ENCODE measurements around the gene MAST4.

Gene MAST4

DNA sequence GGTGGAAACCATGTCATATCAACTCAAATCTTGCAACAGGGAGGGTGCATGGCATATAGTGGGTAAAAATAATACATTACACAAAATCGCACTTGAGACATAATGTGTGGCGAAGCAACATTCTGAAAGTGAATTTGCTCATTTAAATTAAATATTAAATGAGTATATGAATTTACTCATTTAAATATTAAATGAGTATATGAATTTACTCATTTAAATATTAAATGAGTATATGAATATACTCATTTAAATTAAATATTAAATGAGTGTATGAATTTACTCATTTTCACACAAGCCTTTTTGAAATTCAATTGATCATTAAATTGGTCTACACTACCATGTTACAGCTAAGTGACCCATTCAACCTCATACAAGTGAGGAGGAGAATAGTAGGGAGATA is 10.5 kb downstream of the MAST4 start:
- no peak for FAIRE-seq

DNA sequence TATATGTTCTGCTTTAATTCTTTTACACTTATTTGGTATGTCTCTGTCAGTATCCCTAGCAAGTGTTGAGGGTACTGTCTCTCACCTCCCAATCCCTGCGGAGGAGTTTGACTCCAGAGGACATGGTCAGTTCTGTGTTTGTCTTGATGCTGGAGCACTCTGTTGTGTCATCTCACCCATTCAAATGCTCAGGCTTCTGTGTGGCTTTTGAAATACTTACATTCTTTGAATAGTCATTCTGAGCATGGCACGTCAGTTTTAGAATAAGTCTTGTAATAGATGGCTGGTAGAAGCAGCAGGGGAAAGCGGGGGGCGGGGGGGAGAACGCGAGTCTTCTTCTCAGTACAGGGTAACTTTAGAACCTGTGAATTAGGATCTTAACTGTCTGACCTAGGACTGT is 12.3 kb downstream of the MAST4 start:
- FAIRE-seq, result no peak

- no peak for FAIRE-seq
Observed at GRCh38 chr5:66609615-66610014, 13.4 kb downstream of the MAST4 start.

DNA sequence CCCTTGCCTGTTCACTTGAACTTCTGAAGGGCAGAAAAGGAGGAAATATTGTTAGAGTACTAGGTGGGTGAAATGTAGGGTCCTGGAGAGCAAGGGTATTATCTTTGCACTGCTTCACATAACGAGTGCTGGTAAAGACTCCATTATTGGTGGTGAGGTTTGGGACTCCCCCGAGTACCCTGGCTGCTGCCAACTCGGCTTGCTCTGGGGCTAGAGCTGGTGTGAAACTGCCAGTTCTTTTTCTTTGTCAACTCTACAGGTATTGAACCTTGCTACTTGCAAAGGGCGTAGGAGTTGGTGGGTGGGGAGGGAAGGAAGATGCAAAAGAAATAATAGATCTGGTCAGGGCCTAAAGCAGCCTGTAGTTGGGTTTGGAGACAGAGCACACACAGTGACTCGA is 16.0 kb downstream of the MAST4 start:
- FAIRE-seq, result no peak

DNA sequence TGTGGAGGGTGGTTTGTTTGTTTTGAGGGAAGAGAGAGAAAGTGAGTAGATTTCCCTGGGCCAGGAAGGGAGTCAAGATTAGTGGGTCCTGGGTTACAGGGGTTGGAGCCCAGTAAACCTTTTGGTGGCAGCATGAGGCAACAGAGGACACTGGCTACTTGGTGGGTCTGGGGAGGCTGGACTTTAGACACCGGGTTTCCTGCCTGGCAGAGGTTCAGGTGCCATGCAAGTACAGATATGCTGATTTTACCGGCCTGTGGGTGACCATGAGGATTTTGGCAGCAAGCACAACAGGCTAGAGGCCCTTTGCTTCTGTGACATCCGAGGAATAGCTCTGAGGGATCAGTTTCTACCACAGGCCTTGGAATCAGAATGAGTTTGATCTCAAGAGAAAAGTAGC is 18.9 kb downstream of the MAST4 start:
- no peak for FAIRE-seq

GRCh38 chr5:66615894-66616293 is 19.7 kb downstream of the MAST4 start:
- no peak for FAIRE-seq

- FAIRE-seq, result no peak
Observed at GRCh38 chr5:66616520-66617225, 20.5 kb downstream of the MAST4 start.

DNA sequence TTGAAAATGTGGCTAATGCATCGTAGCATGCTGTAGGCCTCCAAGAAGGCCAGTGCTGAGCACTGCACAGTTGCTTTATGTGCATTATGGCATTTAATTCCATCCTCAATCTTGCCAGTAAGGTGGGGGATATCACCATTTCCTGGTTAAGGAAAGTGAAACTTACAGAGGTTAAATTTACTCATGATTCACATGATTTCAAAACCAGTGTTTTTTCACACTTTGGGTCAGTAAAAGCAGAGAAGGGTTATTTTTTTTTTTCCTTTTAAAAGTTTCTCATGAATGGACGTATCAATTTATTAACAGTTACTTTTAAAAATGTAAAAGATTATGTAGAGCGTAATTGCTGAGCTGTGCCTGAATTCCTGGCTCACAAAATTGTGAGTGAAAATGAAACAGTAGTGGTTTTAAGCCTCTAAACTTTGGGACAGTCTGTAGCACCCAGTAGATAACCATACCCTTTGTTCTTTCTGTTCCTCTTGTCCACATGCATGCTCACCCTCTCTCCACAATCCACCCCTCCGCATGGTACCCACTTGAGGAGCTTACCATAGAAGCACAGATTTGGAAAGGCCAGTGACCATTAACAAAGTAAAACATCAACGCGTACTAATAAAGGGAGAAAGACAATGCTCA is 21.2 kb downstream of the MAST4 start:
- FAIRE-seq, result no peak

- FAIRE-seq, result no peak
Observed at GRCh38 chr5:66617991-66618768, 22.0 kb downstream of the MAST4 start.

- no peak for FAIRE-seq
Observed at GRCh38 chr5:66620711-66621110, 24.5 kb downstream of the MAST4 start.

DNA sequence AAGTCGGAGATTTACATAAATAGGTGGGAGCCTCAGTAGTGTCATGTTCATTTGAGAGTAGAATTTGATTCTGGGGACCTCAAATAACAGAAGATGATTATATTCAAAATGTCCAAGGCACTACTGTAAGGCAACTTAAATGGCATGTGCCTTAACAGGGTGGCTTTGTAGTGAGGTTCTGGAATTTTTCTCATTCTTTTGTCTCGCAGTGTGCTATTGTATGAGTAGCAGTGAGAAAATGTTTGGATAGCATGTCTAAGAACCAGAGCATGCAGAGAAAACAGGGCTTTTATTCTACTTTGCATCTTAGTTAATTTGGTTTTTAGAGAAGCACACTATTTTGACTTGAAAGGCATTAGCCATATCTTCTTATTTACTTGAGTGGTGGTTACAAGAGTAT is 25.0 kb downstream of the MAST4 start:
- no peak for FAIRE-seq

GRCh38 chr5:66621736-66622135 is 25.5 kb downstream of the MAST4 start:
- no peak for FAIRE-seq

DNA sequence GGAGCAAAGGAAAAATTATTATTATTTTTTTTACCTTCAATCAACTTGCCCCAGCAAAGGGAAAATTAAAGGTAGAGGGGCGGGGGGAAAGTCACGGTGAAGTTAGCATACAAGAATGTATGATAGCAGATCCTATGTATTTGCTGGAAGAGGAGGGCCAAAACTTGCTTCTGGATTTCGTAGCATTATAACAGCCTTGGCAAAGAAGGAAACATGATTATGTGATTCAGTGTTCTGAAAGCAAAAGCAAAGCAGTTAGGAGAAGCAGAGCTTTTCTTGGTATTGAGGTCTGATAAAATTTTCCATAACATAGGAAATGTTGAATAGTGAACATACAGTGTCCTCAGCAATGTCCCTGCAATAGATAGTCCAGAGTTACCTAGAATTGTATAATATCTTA is 32.4 kb downstream of the MAST4 start:
- no peak for FAIRE-seq

- no peak for FAIRE-seq
Observed at GRCh38 chr5:66629446-66629845, 33.3 kb downstream of the MAST4 start.

GRCh38 chr5:66633754-66634153 is 37.6 kb downstream of the MAST4 start:
- FAIRE-seq, result no peak

DNA sequence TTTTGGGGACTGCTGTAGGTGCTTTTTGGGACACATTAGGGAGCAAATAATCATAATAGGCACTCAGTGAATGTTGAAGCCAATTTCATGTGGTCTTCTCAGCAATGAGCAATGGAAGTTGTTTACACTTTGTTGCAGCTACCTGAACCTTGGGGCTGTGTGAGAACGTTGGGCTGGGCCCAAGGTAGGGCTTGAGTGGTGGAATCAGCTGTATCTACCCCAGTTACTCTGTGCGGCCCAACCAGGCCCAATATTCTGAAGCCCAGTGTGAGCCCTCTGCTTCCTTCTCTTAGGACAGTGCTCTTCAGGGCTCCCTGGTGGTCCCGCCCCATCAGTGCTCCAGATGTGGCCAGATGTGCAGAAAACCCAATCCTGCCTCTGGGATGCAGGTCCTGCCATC is 38.4 kb downstream of the MAST4 start:
- FAIRE-seq, result no peak

DNA sequence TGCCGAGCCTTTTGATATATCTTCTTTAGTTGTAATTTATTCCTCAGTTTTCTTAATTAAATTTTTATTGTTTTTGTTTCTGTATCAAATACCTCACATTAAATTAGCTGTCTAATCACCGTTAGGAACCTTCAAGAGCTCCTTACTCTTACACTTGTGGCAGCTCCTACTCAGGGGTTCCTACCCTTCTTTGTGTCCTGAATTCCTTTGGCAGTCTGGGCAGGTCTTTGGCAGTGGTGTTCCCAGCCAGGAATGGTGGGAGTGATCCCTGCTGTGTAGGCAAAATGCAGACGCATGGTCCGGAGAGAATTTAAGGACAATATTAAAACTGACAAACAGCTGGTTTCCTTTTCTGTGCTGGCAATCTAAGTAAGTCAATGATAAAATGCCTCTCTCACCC is 41.8 kb downstream of the MAST4 start:
- no peak for FAIRE-seq

DNA sequence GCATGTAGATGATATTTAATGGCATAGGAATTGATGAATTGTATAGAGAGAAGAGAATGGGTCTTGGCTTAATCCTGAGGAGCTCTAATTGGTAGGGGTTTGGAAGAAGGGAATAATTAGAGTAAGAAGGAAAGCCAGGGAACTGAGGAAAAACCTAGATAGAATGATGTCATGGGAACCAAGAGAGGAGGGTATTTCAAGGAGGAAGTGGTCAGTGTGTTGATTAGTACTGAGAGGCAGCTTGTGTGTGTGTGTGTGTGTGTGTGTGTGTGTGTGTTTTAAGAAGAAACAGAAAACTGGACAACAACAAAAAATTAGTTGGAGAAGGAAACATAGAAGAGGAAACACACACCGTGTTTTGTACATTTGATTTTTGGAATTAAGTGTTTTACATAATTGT is 42.8 kb downstream of the MAST4 start:
- FAIRE-seq, result no peak

GRCh38 chr5:66642538-66642937 is 46.3 kb downstream of the MAST4 start:
- no peak for FAIRE-seq

- FAIRE-seq, result no peak
Observed at GRCh38 chr5:66643387-66643786, 47.2 kb downstream of the MAST4 start.

GRCh38 chr5:66644111-66644510 is 47.9 kb downstream of the MAST4 start:
- FAIRE-seq, result no peak

GRCh38 chr5:66645039-66645438 is 48.8 kb downstream of the MAST4 start:
- no peak for FAIRE-seq

DNA sequence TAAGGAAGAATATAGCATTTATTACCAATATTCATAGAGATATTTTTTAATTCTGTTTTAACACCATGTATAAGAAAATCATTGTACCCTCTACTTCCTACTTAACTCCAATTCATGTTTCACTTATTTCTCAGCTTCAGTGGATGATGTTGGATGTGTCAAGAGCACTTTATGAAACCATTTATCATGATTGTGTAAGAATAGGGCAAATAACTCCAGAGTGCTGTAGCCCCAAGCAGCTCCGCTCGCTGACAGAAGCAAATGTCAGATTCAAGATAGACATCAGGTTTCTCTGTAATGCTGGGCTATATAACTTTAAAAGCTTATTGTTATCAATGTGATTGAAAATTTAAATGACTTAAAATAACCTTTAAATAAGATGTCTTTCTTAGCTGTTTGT is 50.4 kb downstream of the MAST4 start:
- FAIRE-seq, result no peak

DNA sequence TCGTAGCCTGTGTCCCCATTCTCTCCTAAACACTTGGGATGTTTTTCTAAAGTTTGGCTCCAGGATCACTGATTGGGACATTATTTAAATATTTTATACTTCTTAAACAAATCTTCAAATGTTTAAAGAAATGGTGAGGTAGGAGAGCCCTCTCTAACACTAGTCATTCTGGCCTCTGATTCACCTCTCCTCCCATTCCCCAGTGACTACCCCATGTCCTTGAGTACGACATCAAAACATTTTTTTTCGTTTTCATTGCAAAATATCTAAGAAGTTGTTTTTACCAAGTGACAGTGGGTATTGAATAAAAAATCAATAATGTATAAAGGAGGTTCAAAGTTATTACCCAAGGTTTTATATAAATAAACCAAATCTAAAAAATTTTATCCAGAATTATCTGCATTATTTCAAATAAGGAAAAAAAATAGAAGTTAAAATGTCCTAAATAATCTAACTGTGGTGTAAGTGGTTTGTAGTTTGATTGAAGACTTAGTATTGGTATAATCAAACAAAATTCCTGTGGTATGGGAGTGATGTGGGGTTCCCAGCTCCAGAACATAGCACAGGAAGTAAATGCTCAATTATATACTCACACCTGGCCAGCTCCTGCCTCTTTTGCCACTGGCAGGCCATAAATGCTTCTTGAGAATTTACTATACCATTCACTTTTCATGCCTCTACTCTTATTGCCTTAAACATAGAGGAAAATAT is 51.1 kb downstream of the MAST4 start:
- no peak for FAIRE-seq

Data from TTC549 (cell line).